ENCODE data around the gene HERPUD2.
"Not testable (repeated sequence)": the region's sequence is repeated elsewhere in the genome, so short reads cannot be mapped to it uniquely, and the experiment has no call there.

Gene HERPUD2

DNA sequence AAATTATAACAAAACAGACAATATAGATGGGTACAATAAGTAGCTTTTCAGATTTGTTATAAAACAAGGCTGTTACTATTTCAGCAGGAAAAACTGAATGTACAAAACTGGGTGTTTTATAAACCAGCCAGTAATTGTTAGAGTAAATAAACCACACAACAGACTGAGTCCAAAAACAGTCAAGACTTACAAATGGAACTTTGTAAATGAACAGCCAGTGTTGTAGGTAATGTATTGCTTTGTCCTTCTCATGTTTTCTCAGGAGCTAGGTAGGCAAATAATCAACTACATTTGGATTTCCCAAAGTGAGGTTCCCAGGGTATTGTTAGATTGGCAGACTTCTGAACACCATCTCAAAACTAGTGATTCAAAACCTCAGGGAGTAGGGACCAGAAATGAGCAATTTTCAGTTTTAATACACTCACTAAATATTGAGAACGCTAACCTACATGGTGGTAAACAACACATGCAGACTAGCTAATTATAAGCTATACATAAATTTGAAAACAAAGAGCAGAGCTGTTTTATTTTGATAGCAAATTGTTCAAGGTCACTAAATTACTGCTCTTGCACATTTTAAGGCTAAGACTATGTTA lies 36.2 kb downstream of the HERPUD2 start:
- ATAC-seq (ENCODE audit: insufficient read depth, low read depth) (no peak), DNase-seq (no peak)
- Histone ChIP-seq H3K4me1 (ENCODE audit: insufficient read depth, low read length) (no peaks in the 10 kb centered on the region), H4K20me1 (ENCODE audit: insufficient read depth, low read length) (no peaks in the 10 kb centered on the region), H3K4me2 (ENCODE audit: insufficient read depth, low read length) (no peak overlapping the region), H3K27me3 (ENCODE audit: insufficient read depth, low read length, poor library complexity) (no peaks in the 10 kb centered on the region), H3K36me3 (ENCODE audit: insufficient read depth, low read length) (peaks cover 10% of the 10 kb centered on the region), H3K4me3 (ENCODE audit: low read depth in 1 of 2, low read length in 2 of 2) (no peak overlapping the region), H2AFZ (ENCODE audit: low read depth, low read length) (no peak overlapping the region), H3K79me2 (ENCODE audit: insufficient read depth, low read length) (peaks cover 12% of the 10 kb centered on the region; the same call in 1 of the 2 replicates), H3K27ac (ENCODE audit: low read length) (no peak overlapping the region), H3K9me3 (ENCODE audit: insufficient read depth, low read length, severe bottlenecking) (no peaks in the 10 kb centered on the region), H3K9ac (ENCODE audit: low read depth, low read length) (no peak overlapping the region)
- TF ChIP-seq, protein P1, sequence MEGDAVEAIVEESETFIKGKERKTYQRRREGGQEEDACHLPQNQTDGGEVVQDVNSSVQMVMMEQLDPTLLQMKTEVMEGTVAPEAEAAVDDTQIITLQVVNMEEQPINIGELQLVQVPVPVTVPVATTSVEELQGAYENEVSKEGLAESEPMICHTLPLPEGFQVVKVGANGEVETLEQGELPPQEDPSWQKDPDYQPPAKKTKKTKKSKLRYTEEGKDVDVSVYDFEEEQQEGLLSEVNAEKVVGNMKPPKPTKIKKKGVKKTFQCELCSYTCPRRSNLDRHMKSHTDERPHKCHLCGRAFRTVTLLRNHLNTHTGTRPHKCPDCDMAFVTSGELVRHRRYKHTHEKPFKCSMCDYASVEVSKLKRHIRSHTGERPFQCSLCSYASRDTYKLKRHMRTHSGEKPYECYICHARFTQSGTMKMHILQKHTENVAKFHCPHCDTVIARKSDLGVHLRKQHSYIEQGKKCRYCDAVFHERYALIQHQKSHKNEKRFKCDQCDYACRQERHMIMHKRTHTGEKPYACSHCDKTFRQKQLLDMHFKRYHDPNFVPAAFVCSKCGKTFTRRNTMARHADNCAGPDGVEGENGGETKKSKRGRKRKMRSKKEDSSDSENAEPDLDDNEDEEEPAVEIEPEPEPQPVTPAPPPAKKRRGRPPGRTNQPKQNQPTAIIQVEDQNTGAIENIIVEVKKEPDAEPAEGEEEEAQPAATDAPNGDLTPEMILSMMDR (IDR thresholded peaks at IDR 0.05; ENCODE audit: borderline replicate concordance, extremely low read depth, low read length, poor library complexity, severe bottlenecking): no peak
- TF ChIP-seq EZH2 (IDR thresholded peaks at IDR 0.05; ENCODE audit: borderline replicate concordance, low read depth, low read length, severe bottlenecking): no peak

DNA sequence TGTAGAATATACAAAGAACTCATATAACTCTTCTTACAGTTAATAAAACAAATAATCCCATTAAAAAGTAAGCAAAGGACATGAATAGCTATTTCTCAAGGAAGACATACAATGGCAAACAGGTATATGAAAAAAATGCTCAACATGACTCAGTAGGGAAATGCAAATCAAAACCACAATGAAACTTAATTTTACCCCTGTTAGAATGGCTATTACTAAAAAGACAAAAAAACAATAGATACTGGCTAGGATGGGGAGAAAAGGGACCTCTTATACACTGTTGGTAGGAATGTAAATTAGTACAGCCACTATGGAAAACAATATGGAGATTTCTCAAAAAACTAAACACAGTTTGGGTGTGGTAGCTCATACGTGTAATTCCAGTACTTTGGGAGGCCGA lies 37.8 kb downstream of the HERPUD2 start:
- DNase-seq (no peak), ATAC-seq (ENCODE audit: insufficient read depth, low read depth) (no peak)
- Histone ChIP-seq H3K4me1 (ENCODE audit: insufficient read depth, low read length) (no peaks in the 10 kb centered on the region), H3K27me3 (ENCODE audit: insufficient read depth, low read length, poor library complexity) (no peaks in the 10 kb centered on the region), H4K20me1 (ENCODE audit: insufficient read depth, low read length) (no peaks in the 10 kb centered on the region), H3K9ac (ENCODE audit: low read depth, low read length) (no peak overlapping the region), H3K4me2 (ENCODE audit: insufficient read depth, low read length) (no peak overlapping the region), H3K36me3 (ENCODE audit: insufficient read depth, low read length) (peaks cover 14% of the 10 kb centered on the region), H3K9me3 (ENCODE audit: insufficient read depth, low read length, severe bottlenecking) (no peaks in the 10 kb centered on the region), H3K4me3 (ENCODE audit: low read depth in 1 of 2, low read length in 2 of 2) (no peak overlapping the region), H3K27ac (ENCODE audit: low read length) (no peak overlapping the region), H2AFZ (ENCODE audit: low read depth, low read length) (no peak overlapping the region), H3K79me2 (ENCODE audit: insufficient read depth, low read length) (peaks cover 17% of the 10 kb centered on the region)
- TF ChIP-seq EZH2 (IDR thresholded peaks at IDR 0.05; ENCODE audit: borderline replicate concordance, low read depth, low read length, severe bottlenecking): no peak
- TF ChIP-seq, protein P1 (IDR thresholded peaks at IDR 0.05; ENCODE audit: borderline replicate concordance, extremely low read depth, low read length, poor library complexity, severe bottlenecking): no peak

DNA sequence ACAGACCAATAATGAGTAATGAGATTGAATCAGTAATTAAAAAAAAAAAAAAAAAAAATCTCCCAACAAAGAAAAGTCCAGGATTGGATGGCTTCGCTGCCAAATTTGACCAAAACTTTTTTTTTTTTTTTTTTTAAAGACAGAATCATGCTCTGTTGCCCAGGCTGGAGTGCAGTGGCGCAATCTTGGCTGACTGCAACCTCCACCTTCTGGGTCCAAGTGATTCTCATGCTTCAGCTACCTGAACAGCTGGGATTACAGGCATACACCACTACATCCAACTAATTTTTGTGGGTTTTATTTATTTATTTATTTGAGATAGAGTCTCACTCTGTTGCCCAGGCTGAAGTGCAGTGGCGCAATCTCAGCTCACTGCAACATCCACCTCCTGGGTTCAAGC lies 40.4 kb downstream of the HERPUD2 start:
- not testable (repeated sequence) for H3K27me3 ChIP-seq (ENCODE audit: insufficient read depth, low read length, poor library complexity); H3K4me3 ChIP-seq (ENCODE audit: low read depth in 1 of 2, low read length in 2 of 2); H3K9me3 ChIP-seq (ENCODE audit: insufficient read depth, low read length, severe bottlenecking); H3K4me1 ChIP-seq (ENCODE audit: insufficient read depth, low read length); H3K4me2 ChIP-seq (ENCODE audit: insufficient read depth, low read length); H3K9ac ChIP-seq (ENCODE audit: low read depth, low read length); H3K27ac ChIP-seq (ENCODE audit: low read length); ATAC-seq (ENCODE audit: insufficient read depth, low read depth); H2AFZ ChIP-seq (ENCODE audit: low read depth, low read length); DNase-seq
- peaks cover 11% of the 10 kb centered on the region; the same call in 1 of the 2 replicates for H4K20me1 ChIP-seq (ENCODE audit: insufficient read depth, low read length)
- H3K36me3 ChIP-seq (ENCODE audit: insufficient read depth, low read length): peaks cover 25% of the 10 kb centered on the region
- peaks cover 34% of the 10 kb centered on the region for H3K79me2 ChIP-seq (ENCODE audit: insufficient read depth, low read length)

DNA sequence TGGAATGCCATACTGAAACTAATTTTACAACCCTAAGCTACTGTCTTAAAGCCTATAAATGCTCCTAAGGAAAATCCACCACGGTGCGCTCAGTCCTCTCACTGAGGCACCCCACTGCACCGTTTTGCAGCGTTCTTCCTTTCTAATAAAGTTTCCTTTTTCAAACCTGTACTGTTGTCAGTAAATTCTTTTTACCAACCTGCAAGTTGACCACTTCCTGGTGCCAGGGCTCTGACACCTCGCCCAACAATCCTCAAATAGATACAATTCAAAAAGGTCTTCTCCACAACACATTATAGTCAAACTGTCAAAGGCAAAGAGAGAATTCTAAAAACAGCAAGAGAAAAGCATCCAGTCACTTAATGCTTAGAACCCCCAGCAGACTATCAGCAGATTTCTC lies 42.8 kb downstream of the HERPUD2 start:
- no peak for TF ChIP-seq EZH2 (IDR thresholded peaks at IDR 0.05; ENCODE audit: borderline replicate concordance, low read depth, low read length, severe bottlenecking)
- TF ChIP-seq, protein P1 (IDR thresholded peaks at IDR 0.05; ENCODE audit: borderline replicate concordance, extremely low read depth, low read length, poor library complexity, severe bottlenecking): no peak
- H3K4me3 ChIP-seq (ENCODE audit: low read depth in 1 of 2, low read length in 2 of 2): no peak overlapping the region
- H3K9ac ChIP-seq (ENCODE audit: low read depth, low read length): no peak overlapping the region
- H3K4me1 ChIP-seq (ENCODE audit: insufficient read depth, low read length): no peaks in the 10 kb centered on the region
- no peak overlapping the region for H2AFZ ChIP-seq (ENCODE audit: low read depth, low read length)
- ATAC-seq (ENCODE audit: insufficient read depth, low read depth): no peak
- no peak for DNase-seq
- no peaks in the 10 kb centered on the region for H3K27me3 ChIP-seq (ENCODE audit: insufficient read depth, low read length, poor library complexity)
- no peaks in the 10 kb centered on the region for H3K9me3 ChIP-seq (ENCODE audit: insufficient read depth, low read length, severe bottlenecking)
- peaks cover 34% of the 10 kb centered on the region for H3K79me2 ChIP-seq (ENCODE audit: insufficient read depth, low read length)
- peaks cover 11% of the 10 kb centered on the region; the same call in 1 of the 2 replicates for H4K20me1 ChIP-seq (ENCODE audit: insufficient read depth, low read length)
- H3K36me3 ChIP-seq (ENCODE audit: insufficient read depth, low read length): peaks cover 14% of the 10 kb centered on the region
- H3K4me2 ChIP-seq (ENCODE audit: insufficient read depth, low read length): no peak overlapping the region
- no peak overlapping the region for H3K27ac ChIP-seq (ENCODE audit: low read length)
